Activated T-helper 1 cell treated with anti-CD3 and anti-CD28 coated beads, Interleukin-2, amount 50 U/mL, for 16 hours (primary cell): ENCODE measurements around the gene KPNA1.
"Not testable (repeated sequence)": the region's sequence is repeated elsewhere in the genome, so short reads cannot be mapped to it uniquely, and the experiment has no call there.

Experiments
- DNase-seq, 2 donors: peaks; one replicate each; pipeline ENCODE4 v3.0.0-alpha.2; 2020; ENCODE audit warnings: low read depth in 1 of 2, low spot score in 1 of 2

Gene KPNA1

DNA sequence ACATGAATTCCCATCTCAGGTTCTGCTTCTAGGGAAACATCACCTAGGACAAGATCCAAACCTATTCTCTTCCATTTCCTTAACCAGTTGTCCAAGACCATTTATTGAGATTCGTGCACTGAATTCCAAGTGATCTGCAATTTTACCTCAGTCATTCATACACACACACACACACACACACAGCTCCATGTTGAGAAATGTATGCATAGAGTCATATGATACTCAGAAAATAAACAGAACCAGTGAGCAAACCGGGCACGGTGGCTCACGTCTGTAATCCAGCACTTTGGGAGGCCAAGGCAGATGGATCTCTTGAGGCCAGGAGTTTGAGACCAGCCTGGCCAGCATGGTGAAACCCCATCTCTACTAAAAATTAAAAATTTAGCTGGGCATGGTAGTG lies 6.1 kb upstream of the KPNA1 start:
- DNase-seq, result no peak

DNA sequence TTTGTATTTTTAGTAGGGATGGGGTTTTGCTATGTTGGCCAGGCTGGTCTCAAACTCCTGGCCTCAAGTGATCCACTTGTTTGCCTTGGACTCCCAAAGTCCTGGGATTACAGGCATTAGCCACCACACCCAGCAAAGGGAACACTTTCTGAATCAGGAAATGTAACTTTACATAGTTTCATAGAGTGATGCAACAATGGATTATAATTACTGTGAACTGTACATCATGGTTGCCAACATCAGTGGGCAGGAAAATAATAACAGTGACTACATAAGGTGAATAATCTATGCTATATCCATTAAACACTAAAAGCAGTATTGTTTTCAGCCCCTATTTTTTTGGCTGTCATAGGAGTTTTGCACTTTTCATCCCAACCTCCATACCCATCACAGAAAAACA lies 5.0 kb upstream of the KPNA1 start:
- DNase-seq, result no peak

DNA sequence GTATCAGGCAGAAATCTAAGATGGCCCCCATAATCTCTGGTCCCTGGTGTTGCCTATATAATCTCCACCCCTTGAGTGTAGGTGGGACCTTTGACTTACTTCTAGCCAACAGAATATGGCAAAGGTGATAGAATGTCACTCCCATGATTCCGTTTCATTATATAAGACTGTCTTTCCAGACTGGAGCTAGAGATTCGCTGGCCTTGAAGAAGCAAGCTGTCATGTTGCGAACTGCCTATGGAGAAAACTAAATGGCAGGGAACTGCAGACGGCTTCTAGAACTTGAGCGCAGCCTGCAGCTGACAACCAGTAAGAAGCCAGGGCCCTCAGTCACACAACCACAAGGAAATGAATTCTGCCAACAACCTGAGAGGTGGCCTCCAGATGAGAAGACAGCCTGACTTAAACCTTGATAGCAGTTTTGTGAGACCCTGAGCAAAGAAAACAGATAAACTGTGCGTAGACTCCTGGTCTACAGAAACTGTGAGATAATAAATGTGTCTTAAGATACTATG lies 2.2 kb upstream of the KPNA1 start:
- no peak for DNase-seq

DNA sequence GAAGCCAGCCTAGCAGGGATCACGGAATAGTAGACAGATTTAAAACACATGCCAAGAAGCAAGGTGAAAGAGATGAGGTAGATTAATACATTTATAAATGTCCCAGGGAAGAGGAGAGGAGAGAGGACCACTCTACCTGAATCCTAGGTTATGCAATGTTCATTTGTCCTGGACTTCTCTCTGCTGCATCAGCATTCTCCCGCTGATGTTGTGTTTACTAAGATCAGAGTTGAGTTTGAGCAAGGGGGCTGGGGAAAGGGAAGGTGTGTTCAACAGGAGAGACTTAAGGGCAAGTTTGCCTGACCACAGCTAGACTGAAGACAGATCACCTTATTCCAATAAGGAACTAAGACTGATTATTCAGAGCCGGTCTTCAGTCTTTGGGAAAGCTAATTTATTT lies 1.1 kb upstream of the KPNA1 start:
- no peak for DNase-seq

DNA sequence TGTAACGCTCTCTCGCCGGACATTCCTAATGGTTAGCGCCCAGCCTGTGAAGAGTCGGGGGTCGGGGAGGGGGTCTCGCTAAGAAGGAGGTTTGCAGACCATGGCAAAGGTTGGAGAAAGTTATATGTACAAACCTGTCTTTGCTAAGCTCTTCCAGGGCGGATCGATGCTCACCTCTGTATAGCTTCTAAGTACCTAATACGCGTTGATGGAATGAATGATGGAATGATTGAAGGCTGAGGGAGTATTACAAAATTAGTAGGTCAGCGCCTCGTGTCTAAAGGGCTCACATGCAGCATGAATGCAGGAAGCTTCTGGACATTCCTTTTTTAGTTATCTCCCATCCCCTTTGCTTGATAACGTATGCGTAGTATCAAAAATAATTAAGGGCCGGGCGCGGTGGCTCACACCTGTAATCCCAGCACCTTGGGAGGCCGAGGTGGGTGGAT lies 305 bp upstream of the KPNA1 start:
- no peak for DNase-seq

DNA sequence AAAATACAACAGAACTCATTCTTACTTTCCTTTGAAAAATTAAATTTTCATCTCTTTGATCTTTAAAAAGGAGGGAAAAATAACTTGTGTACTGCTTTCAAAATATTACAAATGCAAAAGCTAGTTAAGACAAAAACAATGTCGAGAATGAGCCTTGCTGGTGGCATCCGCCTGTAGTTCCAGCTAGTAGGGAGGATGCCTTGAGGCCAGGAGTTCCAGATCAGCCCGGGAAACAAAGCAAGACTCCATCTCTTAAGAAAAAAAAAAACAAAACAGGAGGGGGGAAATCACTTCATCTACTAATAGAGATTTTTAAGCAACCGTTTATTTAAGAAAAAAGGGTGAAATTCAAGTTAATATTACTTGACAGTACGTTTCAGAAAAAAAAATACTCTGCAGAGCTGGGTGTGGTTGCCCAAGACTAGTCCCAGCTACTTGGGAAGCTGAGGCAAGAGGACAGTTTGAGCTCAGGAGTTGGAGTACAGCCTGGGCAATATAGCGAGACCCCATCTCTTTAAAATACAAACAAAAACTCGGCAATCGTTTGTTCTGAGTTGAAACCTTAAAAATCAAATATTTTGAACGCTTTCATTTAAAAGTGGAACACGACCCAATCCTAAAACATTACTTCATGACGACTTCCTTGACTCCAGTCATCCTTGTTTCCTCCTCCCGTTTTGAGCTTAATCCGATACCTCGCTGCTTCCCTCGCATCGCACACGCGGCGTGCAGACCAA lies 1.2 kb downstream of the KPNA1 start:
- DNase-seq, result no peak

DNA sequence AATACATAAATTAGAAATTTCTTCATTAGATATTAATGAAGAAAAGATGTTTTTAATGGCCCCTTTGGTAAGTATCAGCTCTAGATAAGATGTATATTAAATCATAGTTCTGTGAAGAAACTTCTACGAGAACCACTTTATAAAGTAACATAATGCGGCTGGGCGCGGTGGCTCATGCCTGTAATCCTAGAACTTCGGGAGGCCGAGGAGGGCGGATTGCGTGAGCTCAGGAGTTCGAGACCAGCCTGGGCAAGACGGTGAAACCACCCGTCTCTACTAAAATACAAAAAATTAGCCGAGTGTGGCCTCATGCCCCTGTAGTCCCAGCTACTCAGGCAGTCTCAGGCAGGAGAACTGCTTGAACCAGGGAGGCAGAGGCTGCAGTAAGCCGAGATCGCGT lies 2.5 kb downstream of the KPNA1 start:
- no peak for DNase-seq

DNA sequence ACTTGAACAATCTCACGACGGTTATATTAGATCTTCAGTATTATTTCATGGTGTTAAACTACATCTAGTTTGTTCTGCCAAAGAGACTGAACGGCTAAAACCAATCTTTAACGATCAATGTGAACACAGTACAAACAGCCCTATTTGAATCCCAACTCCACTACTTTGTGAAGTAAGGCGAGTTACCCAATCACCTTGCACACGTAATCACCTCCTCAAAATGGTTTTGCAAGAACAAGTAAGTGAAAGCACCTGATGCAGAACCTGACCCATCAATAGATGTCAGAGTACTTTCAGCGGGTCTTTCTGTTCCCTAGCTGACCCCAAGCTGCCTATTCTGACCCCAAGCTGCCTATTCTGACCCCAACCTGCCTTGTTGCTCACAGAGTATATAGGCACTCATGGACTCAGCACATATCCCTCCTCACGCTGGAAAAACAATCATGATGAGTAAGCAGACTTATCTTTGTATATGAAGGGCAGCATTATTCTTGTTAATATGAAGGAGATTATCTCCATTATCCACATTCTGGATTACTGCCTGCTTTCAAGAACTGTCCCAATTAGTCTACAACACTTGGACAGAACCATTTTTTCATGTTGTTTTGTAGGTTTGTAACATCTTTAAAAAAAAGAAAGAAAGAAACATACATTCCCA lies 3.7 kb downstream of the KPNA1 start:
- DNase-seq, result no peak

DNA sequence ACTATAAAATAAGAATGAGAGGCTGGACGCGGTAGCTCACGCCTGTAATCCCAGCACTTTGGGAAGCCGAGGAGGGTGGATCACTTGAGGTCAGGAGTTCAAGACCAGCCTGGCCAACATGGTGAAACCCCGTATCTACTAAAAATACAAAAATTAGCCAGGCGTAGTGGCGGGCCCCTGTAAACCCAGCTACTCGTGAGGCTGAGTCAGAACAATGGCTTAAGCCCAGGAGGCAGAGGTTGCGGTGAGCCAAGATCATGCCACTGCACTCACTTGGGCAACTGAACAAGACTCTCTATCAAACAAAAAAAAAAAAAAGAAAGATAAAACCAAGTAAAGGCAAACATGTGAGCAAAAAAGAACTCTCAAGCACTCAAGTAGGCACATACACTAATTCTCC lies 5.8 kb downstream of the KPNA1 start:
- not testable (repeated sequence) for DNase-seq

DNA sequence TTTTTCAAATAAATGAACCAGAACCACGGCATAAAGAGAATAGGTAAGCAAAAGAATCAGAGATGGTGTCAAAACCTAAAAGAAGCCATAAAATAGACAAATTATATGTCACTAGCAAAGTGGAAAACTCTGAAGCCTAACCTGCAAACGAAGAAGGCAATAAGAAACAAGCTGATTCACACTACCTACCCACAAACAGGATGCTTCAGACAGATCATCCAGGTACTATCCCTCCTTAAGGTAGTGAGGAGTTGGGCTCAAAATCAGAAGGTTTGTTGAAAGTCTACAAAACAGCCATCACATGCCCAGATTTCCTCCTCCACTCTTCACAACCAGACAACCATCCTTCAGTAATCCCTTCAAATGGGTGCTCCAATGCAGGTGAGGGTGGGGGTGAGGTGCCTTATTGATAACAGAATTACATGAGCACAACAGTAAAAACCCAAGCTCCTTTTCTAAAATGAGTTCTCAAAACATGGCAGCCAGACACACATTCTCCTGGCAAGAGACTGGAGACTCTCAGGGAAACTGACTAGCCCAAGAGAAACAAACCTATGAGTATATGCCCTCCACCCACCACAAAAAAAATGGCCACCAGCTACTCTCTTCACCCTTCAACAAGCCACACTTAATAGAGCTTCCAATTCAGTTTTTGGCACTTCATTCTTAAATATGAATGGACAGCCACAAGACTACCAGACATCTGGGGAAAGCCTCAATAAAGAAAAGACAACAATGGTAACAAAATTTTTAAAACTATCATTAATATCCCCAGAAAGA lies 6.4 kb downstream of the KPNA1 start:
- DNase-seq, result no peak

DNA sequence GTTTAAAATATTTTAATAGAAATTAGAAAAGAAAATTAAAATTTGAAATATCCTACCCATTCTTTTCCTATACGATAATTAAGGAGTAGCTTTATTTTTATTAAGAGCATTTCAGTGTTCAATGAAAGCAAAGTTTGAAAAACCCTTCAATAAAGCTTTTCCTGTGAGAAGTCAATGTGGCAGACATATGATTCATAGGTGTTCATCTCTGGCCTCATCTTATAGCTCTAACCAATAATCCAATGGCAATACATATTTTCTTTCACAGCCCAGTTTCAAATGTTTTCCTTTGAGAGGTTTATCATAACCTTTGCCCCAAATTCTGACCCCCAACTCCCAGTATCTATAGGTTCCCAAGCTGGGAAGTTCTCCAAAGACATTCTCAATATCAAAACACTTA lies 8.3 kb downstream of the KPNA1 start:
- DNase-seq, result no peak

DNA sequence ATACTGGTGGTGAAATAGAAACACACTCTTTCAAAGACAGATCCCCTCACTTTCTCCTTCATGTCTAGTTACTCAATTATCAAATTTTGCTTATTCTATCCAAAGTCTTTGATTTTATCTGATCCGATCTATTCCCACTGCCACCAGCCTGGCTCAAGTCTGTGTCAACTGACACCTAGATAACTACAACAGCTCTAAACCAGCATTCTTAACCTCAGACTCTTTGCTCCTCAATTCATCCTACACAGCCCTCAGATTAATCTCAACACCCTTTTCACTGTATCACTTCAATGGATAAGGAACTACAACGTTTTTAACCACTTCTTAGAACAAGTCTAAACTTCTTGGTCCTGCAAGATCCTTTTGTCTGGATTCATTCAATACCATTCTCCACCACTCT lies 9.1 kb downstream of the KPNA1 start:
- no peak for DNase-seq

DNA sequence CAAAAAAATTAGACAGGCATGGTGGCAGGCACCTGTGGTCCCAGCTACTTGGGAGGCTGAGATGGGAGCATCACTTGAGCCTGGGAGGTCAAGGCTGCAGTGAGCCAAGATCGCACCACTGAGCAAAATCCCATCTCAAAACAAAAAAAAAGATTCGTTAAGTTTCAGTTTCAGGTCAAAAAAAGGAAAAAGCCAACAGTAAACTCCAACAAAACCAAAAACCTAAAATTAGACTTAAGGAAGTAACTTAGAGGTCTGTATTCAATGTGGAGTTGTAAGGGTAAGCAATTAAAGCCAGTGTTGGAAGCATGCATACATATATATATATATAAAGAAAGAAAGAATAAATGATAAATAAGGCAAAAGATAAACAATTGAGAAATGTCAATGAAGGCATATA lies 11.8 kb downstream of the KPNA1 start:
- DNase-seq, result no peak

DNA sequence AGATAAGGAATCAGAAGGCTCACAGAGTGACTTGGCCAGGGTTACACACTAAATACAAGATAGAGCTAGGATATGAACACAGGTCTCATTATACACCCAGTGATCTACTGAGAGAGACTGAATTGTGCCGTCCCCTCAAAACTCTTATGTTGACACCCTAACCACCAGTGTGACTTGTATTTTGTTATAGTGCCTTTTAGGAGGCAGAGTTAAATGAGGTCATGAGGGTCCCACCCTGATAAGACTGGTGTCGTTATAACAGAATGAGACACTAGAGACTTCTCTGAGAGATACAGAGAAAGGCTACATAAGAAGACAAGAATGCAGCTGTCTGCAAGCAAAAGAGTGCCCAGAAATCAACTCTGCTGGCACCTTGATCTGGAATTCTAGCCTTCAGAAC lies 12.6 kb downstream of the KPNA1 start:
- no peak for DNase-seq

DNA sequence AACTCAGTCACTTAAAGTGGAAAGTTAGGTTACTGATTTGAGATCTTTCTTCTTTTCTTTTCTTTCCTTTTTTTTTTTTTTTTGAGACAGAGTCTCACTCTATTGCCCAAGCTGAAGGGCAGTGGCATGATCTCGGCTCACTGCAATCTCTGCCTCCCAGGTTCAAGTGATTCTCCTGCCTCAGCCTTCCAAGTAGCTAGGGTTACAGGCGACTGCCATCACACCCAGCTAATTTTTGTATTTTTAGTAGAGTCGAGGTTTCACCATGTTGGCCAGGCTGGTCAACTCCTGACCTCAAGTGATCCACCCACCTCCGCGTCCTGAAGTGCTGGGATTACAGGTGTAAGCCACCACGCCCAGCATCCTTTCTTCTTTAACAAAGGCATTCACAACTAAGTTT lies 13.8 kb downstream of the KPNA1 start:
- not testable (repeated sequence) for DNase-seq

DNA sequence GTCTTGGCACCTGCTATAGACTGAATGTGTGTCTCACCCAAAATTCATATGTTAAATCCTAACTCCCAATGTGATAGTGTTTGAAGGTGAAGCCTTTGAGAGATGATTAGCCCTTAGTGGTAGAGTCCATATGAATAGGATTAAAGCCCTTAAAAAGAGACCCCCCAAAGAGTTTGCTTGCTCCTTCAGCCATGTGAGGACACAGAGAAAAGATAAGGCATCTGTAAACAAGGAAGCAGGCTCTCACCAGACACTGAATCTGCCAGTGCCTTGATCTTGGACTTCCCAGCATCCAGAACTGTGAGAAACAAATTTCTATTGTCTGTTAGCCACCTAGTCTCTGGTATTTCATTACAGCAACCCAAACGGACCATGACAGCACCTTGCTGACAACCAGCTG lies 16.6 kb downstream of the KPNA1 start:
- no peak for DNase-seq

DNA sequence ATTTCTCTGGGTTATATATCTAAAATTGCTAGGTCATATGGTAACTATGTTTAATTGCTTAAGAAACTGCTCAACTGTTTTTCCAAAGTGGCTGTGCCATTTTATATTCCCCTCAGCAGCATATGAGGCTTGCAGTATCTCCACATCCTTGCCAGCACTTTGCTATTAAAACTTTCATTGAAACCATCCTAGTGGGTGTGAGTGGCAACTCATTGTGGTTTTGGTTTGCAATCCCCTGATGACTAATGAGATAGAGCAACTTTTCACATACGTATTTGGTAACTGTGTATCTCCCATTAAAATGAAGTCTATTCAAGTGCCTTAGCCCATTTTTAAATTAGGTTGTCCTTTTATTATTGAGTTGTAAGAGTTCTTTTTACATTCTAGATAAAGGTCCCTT lies 17.3 kb downstream of the KPNA1 start:
- DNase-seq, result no peak

DNA sequence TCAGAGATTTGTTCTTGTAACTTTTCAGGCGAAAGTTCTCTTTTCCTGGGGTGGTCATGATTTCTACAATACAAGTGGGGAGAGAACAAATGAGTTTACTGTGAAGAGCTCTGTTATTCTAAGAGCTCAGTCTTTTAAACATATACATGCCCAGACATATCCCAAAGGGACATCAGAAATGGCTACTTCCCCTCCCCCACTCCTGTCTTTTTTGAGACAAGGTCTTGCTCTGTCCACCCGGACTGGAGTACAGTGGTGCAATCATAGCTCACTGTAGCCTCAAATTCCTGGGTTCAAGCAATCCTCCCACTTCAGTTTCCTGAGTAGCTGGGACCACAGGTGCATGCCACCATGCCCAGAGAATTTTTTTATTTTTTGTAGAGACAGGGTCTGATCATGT lies 18.2 kb downstream of the KPNA1 start:
- no peak for DNase-seq

DNA sequence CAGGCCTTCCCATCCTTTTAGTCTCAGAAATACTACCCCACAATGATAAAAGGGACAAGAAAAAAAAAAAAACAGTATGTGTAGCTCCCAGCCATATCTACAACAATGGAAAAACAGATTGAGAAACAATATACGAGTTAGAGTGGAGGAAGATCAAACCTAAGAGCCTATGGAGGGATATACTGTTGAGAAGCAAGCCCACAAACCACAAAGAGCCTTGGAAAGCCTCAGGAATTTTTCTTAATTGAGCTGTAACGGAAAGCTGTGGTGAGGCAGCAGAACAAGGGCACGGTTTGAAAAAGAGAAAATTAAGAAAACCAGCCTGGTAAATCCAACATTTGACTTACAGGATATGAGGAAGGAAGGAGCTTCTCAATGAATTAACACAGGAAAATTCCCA lies 21.4 kb downstream of the KPNA1 start:
- no peak for DNase-seq

DNA sequence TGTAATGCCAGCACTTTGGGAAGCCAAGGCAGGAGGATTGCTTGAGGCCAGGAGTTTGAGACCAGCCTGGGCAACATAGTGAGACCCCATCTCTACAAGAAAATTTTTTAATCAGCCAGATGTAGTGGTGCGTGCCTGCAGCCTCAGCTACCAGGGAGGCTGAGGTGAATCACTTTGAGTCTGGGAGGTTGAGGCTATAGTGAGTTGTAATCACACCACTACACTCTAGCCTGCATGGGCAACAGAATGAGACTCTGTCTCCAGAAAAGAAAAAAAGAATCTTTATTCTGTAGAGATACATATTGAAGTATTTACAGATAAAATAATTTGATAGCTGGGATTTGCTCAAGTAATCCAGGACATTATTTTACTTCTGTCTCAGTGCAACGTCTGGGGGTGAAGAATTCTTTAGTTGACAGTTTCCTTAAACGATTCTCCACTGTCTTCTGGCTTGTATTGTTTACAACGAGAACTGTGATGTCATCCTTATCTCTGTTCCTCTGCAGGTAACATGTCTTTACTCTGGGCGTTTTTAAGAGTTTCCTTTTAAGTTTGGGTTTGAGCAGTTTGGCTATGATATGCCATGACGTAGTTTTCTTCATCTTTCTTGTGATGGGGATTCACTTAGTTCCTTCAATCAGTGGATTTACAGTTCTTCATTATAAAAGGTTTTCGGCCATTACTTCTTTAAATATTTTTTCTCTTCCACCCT lies 26.3 kb downstream of the KPNA1 start:
- no peak for DNase-seq

DNA sequence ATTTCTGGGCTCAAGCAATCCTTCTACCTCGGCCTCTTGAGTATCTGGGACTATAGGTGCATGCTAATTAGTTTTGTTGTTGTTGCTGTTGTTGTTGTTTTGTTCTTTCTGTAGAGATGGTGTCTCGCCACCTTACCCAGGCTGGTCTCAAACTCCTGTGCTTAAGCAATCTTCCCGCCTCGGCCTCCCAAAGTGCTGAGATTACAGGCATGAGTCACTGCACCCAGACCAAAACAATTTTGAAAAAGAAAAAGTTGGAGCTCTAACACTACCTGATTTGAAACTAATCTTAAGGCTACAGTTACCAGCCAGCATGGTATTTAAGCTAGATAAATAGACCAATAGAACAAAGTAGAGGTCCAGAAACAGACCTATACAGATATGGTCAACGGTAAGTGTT lies 29.8 kb downstream of the KPNA1 start:
- DNase-seq, result no peak
